GM18511 (cell line): ENCODE results near the gene GAMT.

Experiments
- ATAC-seq: cut with Tn5 transposase; IDR thresholded peaks from one replicate; pipeline ENCODE4 v1.9.1; 2021; ENCODE audit warnings: mild to moderate bottlenecking, moderate library complexity; ENCODE audit not compliant: unreplicated experiment

Gene GAMT

DNA sequence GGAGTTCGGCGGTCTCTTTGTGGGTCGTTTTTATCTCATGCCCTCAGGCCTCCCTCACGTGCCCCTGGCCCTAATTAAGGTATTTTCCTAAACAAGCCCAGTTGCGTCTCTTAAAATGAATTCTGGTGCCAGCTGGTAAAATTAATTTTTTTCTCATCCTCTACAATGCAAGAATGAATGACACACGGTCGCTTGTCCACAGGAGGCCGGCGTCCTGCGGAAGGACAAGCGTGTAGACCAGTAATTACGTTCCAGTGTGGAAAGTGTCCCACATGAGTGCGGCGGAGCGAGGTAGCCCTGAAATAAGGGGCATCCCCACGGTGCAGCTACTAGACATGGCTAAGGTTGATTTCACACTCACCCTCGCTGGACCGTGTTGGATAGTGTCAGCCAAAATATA, 52.1 kb downstream of the GAMT start:
- no peak for ATAC-seq
